ENCODE results near the gene RPL28.
"Not testable (repeated sequence)": the region's sequence is repeated elsewhere in the genome, so short reads cannot be mapped to it uniquely, and the experiment has no call there.

Gene RPL28

GRCh38 chr19:55432241-55432959 lies 46.7 kb downstream of the RPL28 start:
- DNase-seq: no peak

- no peak for DNase-seq
Measured at GRCh38 chr19:55433292-55433691, 47.6 kb downstream of the RPL28 start.

GRCh38 chr19:55434356-55434919 lies 48.7 kb downstream of the RPL28 start:
- no peak for DNase-seq

GRCh38 chr19:55435020-55435419 lies 49.3 kb downstream of the RPL28 start:
- no peak for DNase-seq

- no peak for DNase-seq
Measured at GRCh38 chr19:55436847-55437246, 51.1 kb downstream of the RPL28 start.

- no peak for DNase-seq
Measured at GRCh38 chr19:55437410-55437809, 51.7 kb downstream of the RPL28 start.

- DNase-seq: no peak
Measured at GRCh38 chr19:55439052-55439451, 53.3 kb downstream of the RPL28 start.

- no peak for DNase-seq
Measured at GRCh38 chr19:55440411-55441105, 54.8 kb downstream of the RPL28 start.

- no peak for DNase-seq
Measured at GRCh38 chr19:55441319-55441691, 55.6 kb downstream of the RPL28 start.

- DNase-seq: no peak
Measured at GRCh38 chr19:55441692-55442321, 56.1 kb downstream of the RPL28 start.

GRCh38 chr19:55442372-55442961 lies 56.7 kb downstream of the RPL28 start:
- DNase-seq: peak; percentile 5

- DNase-seq: no peak
Measured at GRCh38 chr19:55443045-55443823, 57.5 kb downstream of the RPL28 start, which contains the start of gene SHISA7. TSS of gene SHISA7 (minus strand) at chr19:55443300. CDS start at chr19:55442863, 437 bp downstream.

GRCh38 chr19:55443824-55444480 lies 58.2 kb downstream of the RPL28 start:
- DNase-seq: no peak

- no peak for DNase-seq
Measured at GRCh38 chr19:55444646-55445045, 58.9 kb downstream of the RPL28 start.

GRCh38 chr19:55446060-55446459 lies 60.3 kb downstream of the RPL28 start:
- DNase-seq: no peak

GRCh38 chr19:55447421-55448174 lies 61.9 kb downstream of the RPL28 start:
- DNase-seq: no peak

- DNase-seq: not testable (repeated sequence)
Measured at GRCh38 chr19:55448175-55448490, 62.4 kb downstream of the RPL28 start.

- DNase-seq: no peak
Measured at GRCh38 chr19:55449469-55449868, 63.7 kb downstream of the RPL28 start.

GRCh38 chr19:55451163-55451964 lies 65.6 kb downstream of the RPL28 start:
- DNase-seq: no peak

Data from stimulated activated naive CD4-positive, alpha-beta T cell treated with Interleukin-2 at 50 U/mL for 16 hours (primary cell).